ENCODE measurements around the gene EGFLAM. TPM values are rescaled to one million over a fixed set of nuclear protein-coding genes. Genes with fewer than 3 reads are reported as not detected.

Gene EGFLAM
- total RNA-seq, 1 donor from 2014 or later: 0.13 TPM

DNA sequence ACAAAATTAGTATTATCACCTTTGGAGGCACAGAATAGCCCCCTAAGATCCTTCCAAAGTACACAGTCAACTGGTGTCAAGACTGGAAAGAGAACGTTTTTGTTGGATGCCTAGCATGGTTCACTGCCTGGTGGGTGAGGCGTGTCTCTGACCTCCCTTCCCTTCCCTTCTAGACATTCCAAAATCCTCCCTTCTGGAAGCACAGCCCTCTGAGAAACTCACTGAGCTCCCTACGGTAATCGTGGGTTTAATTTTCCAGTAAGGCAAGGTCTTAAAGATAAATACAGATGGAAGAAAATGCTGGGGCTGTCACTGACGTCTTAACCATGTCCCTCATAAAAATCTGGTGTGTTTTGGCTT, 159.3 kb downstream of the EGFLAM start:
- no peak for DNase-seq (ENCODE audit: low read depth in 2 of 2)

DNA sequence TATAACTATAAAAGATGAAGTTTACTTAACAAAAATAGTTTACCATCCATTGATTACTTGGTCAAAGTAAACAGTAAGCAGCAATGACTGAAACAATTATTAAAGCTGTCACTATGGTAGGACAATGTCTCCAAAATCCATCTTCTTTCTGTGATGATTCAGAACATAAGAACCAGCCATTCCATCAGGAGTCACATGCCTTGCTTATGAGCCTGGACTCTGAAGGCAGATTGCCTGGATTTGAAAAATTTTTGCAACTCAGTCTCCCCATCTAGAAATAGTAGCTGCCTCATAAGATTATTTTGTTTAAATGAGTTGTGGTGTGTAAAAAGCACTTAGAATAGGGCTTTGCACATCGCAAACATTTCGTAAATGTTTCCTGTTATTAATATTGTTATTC, 161.9 kb downstream of the EGFLAM start:
- DNase-seq (ENCODE audit: low read depth in 2 of 2): no peak

DNA sequence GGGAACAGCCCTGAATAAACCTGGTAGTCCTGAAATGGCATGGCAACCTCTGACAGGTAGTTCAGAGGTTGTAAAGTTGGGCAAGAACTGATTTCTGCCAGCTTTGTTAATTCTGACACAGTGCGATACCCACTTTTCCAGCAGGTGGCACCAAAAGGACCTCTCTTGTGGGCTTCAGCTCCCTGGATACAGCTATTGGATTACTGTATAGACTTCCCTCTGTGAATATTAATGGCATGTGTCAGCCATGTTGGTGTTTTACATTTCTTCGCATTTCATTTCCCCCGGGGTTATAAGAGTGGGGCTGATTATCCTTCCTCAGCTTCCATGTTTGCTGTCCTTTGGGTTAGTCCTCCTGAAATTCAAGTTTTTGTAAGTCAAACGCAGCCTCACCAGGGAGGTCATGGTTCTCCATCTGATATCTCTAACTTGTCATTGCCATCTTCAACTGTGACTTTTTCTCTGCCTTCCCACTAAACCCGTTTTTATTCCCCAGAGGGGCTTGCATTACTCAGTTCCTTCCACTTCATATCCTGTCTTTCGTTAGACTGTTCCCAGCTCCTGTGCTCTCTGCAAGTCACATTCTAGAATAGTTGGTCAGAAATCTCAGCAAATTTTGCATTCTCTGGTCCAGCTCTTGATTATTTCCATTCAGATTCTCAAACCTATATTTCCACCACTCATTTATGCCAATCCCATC, 162.5 kb downstream of the EGFLAM start:
- DNase-seq (ENCODE audit: low read depth in 2 of 2): peak; percentile 59 to 77

DNA sequence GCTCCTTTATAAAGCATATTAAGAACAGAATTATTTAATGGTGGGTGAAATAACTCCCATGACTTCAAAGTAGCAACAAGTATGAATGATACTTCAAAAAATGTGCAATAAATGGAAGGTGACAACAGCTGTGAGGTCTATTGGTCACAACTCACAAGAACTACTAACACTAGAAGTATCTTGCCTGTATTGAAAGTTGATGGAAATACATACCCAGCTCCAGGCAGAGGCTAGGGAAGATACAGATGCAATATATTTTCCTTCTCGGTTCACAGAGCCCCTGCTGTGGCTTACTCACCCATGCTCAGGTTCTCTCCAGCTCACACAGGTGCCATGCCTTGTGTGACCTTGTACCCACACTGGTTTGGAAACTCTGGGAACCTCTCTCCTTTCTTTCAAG, 164.3 kb downstream of the EGFLAM start:
- no peak for DNase-seq (ENCODE audit: low read depth in 2 of 2)

DNA sequence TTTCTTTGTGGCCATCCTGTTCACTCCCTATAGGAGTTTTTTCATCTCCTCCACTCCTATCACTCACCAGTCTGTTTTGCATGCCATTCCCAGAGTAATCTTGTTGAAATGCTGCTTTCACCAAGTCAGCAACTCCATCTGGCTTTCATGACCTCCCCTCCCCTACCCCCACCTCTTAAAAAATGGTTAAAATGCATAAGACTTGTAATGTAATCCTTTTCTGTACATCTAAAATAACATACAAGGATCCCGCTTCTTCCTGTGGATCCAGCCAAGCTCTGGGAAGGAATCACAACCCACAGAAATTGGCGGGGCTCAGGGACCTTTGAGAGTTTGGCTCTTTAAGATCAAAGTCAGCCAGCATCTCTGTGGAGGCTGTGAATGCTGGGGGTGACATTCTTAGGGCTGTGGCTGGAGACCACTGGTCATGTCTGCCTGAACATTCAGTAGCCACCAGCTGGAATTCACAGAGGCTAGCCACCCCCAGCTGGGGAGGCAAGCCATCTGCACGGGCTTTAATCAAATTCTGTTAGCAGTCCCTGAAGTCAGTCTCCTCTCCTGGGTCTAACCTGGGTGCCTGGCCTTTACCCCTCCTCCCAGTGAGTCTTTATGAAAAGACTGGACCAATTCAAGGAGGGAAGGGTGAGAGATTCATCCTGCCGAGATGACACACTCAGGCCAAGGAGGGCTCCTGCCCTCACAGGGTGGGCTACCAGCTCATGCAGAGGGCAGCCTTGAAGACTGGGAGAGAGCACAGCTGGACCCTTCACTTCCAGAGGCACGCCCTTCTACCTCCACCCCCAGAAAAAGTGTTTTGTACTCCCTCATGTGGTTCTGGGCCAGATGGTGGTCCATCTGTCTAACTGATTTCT, 165.2 kb downstream of the EGFLAM start:
- DNase-seq (ENCODE audit: low read depth in 2 of 2): no peak

DNA sequence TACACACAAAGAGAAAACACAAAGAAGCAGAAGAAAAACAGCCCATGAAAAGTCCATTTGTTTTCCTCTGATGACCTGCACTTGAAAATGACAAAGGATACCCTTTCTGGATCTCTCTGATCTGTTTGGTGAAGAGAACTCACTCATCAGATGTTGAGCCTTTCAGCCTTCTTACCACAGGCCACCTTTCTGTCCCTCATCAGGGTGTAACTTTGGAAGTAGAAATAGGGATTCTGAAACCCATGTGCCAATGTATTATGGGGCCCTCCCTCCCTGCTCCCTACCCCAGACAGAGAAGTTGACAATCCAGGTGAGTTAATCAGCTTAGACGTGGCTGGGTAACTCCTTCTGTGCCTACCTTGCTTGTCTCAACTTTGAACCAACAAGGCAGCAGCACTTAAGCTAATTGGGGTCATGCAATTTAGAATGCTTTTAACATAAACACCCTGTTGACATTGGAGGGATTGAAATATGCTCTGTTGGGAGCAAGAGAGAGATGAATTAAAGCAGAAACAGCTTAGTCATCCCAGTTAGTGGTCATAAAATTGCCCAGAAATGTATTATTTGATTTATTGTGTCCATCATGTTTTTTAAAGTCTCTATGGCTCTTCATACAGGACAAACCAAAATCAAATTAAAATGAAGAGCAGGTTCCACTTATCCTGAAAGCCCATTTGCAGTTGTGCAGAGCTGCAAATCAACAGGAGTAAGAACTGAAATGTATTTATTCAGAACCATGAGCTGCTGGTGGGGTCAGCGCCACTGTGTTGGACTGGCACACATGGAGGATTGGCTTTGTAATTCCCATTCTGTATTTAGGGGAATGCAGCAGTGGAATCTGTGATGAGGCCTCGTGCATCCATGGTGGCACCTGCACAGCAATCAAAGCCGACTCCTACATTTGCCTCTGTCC, 166.0 kb downstream of the EGFLAM start:
- DNase-seq (ENCODE audit: low read depth in 2 of 2): no peak

DNA sequence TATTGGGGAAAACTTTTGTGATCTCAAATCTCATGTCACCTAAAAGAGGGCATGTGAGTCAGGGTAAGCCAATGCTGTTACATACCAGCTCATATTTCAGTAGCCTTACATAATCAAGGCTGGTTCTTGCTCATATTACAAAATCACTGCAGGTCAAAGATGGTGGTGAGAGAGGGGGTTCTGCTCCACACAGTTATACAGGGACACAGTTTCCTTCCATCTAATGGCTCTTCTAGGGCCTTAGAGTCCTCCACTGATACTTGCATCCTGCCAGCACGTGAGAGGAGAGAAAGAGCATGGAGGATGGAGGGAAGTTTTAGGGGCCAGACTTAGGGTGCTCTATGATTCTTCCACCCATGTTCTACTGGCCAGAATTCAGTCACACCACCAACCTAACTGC, 168.1 kb downstream of the EGFLAM start:
- DNase-seq (ENCODE audit: low read depth in 2 of 2): no peak

DNA sequence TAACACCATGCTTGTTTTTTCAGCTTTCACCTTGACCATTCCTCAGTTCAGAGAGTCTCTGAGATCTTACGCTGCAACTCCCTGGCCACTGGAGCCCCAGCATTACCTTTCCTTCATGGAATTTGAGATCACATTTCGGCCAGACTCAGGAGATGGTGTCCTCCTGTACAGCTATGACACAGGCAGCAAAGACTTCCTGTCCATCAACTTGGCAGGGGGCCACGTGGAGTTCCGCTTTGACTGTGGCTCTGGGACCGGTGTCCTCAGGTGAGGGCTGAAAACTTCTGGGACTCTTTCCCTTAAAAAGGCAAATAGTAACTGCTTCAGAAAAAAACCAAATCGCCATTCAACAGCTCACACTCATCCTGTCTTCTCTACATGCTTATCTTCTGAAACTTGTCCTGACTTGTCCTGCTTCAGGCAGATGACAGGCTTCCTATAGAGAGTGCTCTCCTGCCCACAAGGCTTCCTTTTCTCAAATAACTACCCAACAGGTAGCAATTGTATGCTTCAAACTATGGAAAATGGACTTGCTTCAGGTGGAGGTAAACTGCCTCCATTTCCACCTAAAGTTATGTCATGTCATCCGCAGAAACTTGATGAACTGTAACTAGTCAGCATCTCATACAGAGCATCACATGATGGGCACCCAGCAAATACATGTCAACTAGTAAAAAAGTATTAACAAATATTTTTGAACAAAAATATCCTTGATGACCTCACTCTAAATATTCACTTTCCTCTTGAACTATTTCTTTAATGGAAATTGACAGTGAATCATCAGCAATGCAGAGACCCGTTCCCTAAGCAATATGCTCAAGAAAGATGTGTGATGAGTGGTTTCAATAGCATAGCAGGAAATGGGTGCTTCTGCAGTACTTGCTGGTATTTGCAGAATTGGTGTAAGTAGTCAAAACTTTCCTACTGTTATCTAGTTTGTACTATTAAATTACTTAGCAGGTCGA, 168.9 kb downstream of the EGFLAM start:
- peak in 1 of 2 donors; percentile 24 for DNase-seq (ENCODE audit: low read depth in 2 of 2)

DNA sequence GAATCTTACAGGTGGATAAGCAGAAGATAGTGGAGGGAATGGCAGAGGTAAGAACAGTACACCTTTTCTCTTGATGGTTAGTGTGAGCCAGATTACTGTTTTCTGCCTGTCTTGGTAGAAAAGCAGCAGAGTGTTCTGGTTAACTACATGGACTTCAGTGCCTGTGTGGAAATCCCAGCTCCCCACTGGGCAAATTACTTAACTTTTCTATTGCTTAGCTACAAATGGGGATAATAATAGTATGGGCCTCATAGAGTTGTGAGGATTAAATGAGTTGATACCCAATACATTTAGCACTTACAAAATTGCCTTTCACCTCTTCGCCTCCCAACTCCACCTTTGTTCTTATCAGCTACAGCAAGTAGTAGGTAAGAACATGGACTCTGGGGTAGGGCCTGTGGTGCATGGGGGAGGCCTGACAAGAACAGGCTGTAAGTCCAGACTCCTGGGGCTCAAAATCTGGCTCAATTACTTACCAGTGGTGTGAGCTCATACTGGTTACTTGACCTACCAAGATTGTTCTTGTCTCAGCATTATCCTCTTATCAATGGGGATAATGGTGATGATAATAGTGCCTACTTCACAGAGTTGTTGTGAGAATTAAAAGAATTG, 173.0 kb downstream of the EGFLAM start:
- DNase-seq (ENCODE audit: low read depth in 2 of 2): no peak

DNA sequence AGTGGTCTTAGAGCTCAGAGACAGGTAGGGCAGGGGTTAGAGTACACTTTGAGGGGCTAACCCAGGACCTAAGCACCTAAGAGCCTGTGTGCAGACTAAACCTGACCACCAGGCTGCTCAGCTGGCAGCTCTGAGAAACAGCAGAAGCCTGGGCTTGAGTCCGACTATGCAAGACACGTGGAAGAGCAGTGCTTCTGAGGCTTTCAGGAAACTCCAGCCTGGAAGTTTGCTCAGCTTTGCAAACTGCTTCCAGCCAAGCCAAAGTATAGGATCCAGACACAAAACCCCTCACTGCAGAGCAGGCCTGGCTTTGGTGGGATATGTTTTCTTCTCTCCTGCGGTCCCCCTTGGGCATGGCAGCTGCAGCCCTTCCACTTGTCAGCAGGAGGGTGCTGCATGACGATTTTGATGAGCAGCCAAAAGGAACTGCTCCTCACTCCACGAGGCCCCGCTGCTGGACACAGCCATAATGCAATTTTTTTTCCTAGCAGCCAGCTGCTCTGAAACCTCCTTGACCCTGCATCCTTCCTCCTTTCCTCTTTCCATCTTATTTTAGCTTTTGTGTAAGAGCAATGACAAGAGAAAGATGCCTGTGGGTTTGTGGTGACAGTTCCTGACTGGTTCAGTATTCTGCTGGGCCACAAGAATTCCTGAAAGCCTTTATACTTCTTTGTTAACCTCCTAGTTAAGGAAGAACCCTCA, 175.0 kb downstream of the EGFLAM start:
- DNase-seq (ENCODE audit: low read depth in 2 of 2): peak; percentile 77 to 89

DNA sequence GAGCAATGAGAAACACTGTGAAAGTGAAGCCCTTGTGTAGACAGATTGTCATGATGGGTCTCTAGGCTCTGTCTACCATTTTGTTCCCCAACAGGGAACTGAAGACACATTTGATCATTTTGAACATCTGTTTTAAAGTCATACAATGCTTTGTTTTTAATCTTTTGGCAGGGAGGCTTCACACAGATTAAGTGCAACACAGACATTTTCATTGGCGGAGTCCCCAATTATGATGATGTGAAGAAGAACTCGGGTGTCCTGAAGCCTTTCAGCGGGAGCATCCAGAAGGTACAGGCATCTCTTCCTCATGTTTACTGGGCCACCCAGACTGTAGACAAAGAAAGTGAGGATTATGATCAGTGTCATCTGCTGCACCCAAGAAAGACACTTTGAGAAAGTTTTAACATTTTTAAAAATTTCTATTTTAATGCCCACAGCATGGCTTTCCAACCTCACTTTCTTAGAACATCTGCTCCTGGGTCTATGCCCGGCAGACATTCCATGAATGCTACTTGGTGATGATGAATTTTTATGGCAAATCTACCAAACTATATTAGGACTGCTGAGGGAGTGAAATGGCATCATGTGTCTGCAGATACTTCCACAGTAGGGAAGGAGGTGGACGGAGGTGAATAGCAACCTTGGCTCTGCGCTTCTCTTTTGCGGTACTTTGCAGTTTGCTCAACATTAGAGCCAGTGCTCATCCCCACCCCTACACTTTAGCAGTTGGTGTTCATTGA, 176.8 kb downstream of the EGFLAM start:
- DNase-seq (ENCODE audit: low read depth in 2 of 2): no peak

DNA sequence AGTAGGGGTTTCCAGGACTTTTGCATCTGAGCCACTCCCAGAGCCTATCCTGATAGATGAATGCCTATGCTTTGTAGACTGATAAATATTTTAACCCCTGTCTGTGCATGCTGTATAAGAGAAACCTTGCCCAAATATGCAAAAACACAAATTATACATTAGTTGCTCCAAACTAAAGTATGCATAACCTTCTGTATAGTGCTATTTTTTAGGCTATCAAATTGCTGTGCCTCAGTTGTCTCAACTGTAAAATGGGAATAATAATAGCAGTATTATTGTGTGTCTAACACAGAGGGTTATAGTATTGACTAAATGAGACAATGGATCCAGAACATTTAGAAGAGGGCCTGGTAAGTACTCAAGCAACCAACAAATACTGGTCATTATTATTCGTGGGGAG, 180.4 kb downstream of the EGFLAM start:
- DNase-seq (ENCODE audit: low read depth in 2 of 2): no peak

DNA sequence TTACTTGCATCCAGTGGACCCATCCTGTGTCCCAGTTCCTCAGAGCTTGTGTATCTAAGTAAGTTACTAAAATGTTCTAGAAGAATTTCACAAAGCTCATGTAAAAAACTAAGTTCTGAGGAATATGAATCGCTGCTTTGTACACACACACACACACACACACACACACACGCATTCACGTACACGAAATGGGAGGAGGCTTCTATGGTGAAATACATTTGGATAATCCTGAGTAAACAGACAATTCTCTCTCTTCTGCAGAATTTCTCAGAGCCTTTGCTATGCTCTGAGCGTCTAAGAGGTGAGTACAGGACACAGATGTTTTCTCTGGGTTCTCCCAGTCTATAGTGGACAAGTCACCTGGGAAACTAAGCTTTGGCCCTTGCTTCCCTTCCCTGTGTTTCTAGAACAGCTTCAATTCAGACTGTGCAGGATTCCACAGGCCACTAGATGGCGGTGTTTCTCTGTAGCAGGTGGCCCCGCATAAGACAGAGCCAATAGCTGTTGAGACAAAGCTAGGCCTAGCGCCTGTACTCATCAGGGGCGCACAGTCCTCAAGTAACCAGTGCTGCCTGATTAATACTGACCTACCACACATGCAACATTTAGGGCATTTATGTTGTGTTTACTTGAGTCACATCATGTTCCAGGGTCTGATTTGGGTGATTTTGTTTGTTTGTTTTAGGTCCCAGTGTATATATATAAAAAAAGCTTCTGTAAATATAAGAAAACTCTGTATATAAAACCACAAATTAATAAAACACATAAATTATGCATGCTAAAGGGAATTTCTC, 183.3 kb downstream of the EGFLAM start:
- DNase-seq (ENCODE audit: low read depth in 2 of 2): peak; percentile 83 to 91

DNA sequence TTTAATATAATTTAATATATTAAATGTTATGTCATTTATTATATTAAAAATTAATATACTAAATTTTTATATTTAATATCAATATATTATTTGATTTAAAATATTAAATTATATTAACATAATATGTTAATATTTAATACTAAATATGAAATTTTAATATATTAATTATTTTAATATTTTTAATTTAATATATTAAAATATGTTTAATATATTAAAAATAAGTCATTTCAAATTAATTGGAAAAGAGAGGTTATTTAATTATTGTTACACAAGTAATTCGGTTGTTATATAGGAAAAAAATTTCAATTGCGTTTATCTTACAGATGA, 183.9 kb downstream of the EGFLAM start:
- no peak for DNase-seq (ENCODE audit: low read depth in 2 of 2)

DNA sequence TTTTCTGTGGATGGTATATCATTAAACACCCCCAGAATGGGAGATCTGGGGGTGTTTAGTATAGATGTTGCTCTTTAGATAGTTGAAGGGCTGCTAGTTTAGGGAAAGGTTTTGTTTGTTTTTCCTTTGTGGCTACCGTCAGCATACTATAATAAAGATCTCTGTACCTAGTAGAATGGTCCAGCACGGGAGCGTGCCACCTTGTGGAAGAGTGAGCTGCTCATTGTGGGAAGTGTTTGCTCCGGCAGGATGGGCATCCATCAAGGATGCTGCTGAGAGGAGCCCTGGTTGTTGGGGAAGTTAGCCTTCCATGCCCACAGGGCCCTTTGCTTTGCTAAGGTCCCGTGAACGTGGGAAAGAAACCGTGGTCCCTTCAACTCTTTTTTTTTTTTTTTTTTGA, 185.0 kb downstream of the EGFLAM start:
- no peak for DNase-seq (ENCODE audit: low read depth in 2 of 2)

DNA sequence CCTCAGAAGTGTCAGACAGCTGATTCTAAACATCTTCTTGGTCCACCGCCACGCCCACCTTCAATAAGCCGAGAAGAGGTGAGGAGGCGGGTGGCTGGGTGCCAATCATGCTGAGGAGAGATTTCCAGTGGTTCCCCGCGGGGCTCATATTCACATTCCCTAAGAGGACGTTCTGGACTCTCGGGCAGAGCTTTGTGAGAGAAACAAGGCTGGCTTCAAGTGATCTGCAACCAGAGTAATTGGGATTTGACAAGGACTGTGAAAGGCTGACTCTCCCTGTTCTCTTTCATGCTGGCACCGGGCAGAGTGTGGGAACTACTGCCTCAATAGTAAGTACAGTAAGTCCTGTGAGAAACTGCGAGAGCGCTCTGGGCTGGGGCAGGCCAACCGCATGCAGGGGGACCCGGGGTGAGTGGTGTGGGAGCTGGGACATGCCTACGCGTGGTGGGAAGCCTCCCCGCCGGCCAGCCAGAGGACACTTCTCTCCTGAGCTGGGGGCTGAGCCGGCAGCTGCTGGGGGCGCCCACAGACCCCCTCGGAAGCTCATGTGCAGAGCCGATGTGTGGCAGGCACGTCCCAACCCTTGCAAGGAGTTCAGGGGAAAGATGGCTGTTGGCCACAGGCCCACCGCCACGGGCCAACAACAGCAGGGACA, 187.1 kb downstream of the EGFLAM start:
- no peak for DNase-seq (ENCODE audit: low read depth in 2 of 2)

DNA sequence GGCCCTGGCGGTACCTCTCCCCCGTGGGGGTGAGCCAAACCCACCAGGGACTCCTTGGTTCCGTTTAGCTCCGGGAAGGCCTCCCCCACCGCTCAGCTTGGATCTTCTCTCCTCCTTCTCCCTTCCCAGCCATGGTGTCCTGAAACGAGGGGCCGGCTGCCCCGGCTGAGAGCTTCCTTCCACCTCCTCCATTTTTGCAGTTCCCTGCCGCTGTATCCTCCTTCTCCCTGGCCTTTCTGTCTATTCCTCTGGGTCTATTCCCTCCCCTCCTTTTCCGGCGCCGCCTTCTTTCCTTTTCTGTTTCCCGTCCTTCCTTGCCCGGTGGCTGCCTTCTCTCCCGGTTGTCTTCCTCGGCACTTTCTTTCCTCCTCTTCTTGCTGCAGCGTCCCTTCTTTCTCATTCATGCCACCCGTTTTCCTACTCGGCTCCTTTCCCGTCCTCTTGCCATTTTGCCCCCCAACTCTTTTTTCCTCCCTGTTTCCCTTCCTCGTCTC, 187.7 kb downstream of the EGFLAM start:
- DNase-seq (ENCODE audit: low read depth in 2 of 2): no peak

DNA sequence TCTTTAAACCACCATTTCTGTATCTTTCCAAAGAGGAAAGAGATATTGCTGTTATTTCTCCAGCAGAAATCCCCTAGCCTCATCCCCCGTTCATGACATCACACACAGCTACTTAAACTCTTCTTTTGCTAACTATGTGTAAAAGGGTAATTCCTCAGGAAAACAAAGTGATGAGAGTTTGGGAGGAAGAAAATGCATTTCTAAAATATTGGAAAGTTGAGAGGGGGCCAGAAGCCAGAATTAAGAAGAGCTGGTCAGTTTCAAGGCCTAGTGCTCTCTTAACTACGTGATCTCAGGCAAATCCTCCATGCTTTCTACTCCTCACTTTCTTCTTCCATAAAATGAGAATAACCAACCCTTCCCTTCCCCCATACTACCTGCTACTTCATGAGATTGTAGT, 188.7 kb downstream of the EGFLAM start:
- DNase-seq (ENCODE audit: low read depth in 2 of 2): no peak
